ENCODE data around the gene SLC12A5. TPM values are rescaled to one million over a fixed set of nuclear protein-coding genes. Genes with fewer than 3 reads are reported as not detected.
A peak's percentile ranks its signal among the peaks of the same experiment; 100 is the strongest.

Gene SLC12A5
- total RNA-seq, 2 experiments from 2014 or later, result 1.3 to 1.7 TPM

DNA sequence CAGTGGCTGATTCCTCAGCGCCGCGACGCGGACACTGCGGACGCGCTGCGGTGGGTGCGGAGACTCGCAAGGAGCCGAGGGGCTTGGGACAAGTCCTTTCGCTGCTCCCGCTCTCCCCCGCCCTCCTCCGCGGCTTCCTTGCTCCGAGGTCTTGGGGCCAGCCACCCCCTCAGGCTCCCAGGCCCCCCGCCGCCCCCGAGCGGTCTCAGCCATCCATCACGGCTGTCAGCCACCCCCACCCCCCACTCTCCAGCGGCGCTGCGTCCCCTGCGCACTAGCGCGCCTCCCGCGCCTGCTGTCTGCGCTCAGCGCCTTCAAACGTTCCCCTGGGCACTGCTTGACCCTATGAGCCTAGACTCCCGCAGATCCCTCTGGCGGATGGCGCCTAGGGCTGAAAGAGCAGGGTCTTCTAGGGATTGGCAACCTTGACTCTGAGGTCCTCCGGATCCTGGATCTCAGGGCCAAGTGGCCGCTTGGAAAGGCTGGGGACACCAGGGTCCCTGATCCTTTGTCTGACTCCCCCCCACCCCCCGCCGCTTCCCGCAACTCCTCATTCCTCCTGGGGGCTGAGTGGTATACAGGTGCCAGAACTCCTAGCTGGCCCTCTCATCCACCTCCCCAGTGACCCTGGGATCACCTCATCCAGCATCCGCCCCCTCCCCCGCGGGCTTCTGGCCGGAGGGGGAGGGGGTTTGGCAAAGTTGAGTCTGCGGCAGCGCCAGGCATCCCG, 1.4 kb downstream of the SLC12A5 start:
- H3K4me3 Mint-ChIP-seq, result no peak overlapping the region
- peaks cover 50% of the 10 kb centered on the region for H3K27me3 Mint-ChIP-seq (ENCODE audit: low read depth)
- DNase-seq (no peak), ATAC-seq (no peak)
- CTCF ChIA-PET, result interaction anchor here (1.7 kb wide), 1 partner anchor 8 kb away, joined by 5 read pairs; no protein-coding TSS in a partner anchor
- H3K27ac Mint-ChIP-seq, result no peak overlapping the region
- H3K9me3 Mint-ChIP-seq (ENCODE audit: insufficient read depth), result no peaks in the 10 kb centered on the region
- no peaks in the 10 kb centered on the region for H3K36me3 Mint-ChIP-seq (ENCODE audit: low read depth)
- no peaks in the 10 kb centered on the region for H3K4me1 Mint-ChIP-seq (ENCODE audit: low read depth)
- POLR2A ChIA-PET, result no interaction called here

- no peak overlapping the region for H3K27ac Mint-ChIP-seq
- H3K9me3 Mint-ChIP-seq (ENCODE audit: insufficient read depth), result no peaks in the 10 kb centered on the region
- POLR2A ChIA-PET, result interaction anchor here (0.6 kb wide), 1 partner anchor 1071 kb away, joined by 3 read pairs; the partner anchor contains the start of gene TOMM34
- DNase-seq (no peak), ATAC-seq (no peak)
- CTCF ChIA-PET, result interaction anchor here (1.0 to 1.7 kb wide), 3 partner anchors 8 to 54 kb away, joined by 3 to 5 read pairs (median 3); no protein-coding TSS in a partner anchor
- H3K4me3 Mint-ChIP-seq, result no peak overlapping the region
- no peaks in the 10 kb centered on the region for H3K4me1 Mint-ChIP-seq (ENCODE audit: low read depth)
- H3K36me3 Mint-ChIP-seq (ENCODE audit: low read depth), result no peaks in the 10 kb centered on the region
- peaks cover 48% of the 10 kb centered on the region for H3K27me3 Mint-ChIP-seq (ENCODE audit: low read depth)
Observed at GRCh38 chr20:46031014-46031569, 2.1 kb downstream of the SLC12A5 start.

- Mint-ChIP-seq H3K27ac (no peak overlapping the region), H3K9me3 (ENCODE audit: insufficient read depth) (no peaks in the 10 kb centered on the region), H3K36me3 (ENCODE audit: low read depth) (no peaks in the 10 kb centered on the region), H3K27me3 (ENCODE audit: low read depth) (peaks cover 48% of the 10 kb centered on the region), H3K4me1 (ENCODE audit: low read depth) (no peaks in the 10 kb centered on the region), H3K4me3 (no peak overlapping the region)
- CTCF ChIA-PET, result interaction anchor here (1.0 to 1.7 kb wide), 3 partner anchors 9 to 53 kb away, joined by 3 to 5 read pairs (median 3); no protein-coding TSS in a partner anchor
- DNase-seq, result no peak
- POLR2A ChIA-PET, result interaction anchor here (0.6 kb wide), 1 partner anchor 1072 kb away, joined by 3 read pairs; the partner anchor contains the start of gene TOMM34
- ATAC-seq, result peak; percentile 28
Observed at GRCh38 chr20:46031701-46032254, 2.8 kb downstream of the SLC12A5 start.

GRCh38 chr20:46034039-46034438, 5.0 kb downstream of the SLC12A5 start:
- Mint-ChIP-seq H3K4me3 (no peak overlapping the region), H3K27ac (no peak overlapping the region), H3K4me1 (ENCODE audit: low read depth) (no peaks in the 10 kb centered on the region), H3K36me3 (ENCODE audit: low read depth) (no peaks in the 10 kb centered on the region), H3K27me3 (ENCODE audit: low read depth) (peaks cover 42% of the 10 kb centered on the region), H3K9me3 (ENCODE audit: insufficient read depth) (no peaks in the 10 kb centered on the region)
- ChIA-PET CTCF (no interaction called here), POLR2A (no interaction called here)
- ATAC-seq (no peak), DNase-seq (no peak)

DNA sequence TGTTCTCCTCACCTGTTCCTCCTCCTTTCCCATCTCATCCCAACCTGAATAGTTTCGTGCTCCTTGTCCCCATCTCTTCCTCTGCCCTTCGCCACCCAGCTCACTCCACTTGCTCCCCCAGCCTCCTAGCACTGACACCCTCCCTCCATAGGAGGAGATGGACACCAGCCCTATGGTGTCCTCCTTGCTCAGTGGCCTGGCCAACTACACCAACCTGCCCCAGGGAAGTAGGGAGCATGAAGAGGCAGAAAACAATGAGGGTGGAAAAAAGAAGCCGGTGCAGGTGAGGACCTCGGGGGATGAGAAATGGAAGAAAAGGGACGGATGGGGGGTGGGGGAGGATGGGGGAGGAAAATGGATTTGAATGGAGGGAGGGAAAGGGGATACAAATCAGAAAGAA, 6.2 kb downstream of the SLC12A5 start:
- no peaks in the 10 kb centered on the region for H3K36me3 Mint-ChIP-seq (ENCODE audit: low read depth)
- peaks cover 34% of the 10 kb centered on the region for H3K27me3 Mint-ChIP-seq (ENCODE audit: low read depth)
- CTCF ChIA-PET, result interaction anchor here (2.9 kb wide), 1 partner anchor 13 kb away, joined by 8 read pairs; no protein-coding TSS in a partner anchor
- POLR2A ChIA-PET, result no interaction called here
- ATAC-seq (no peak), DNase-seq (no peak)
- no peak overlapping the region for H3K27ac Mint-ChIP-seq
- no peaks in the 10 kb centered on the region for H3K9me3 Mint-ChIP-seq (ENCODE audit: insufficient read depth)
- H3K4me3 Mint-ChIP-seq, result no peak overlapping the region
- no peaks in the 10 kb centered on the region for H3K4me1 Mint-ChIP-seq (ENCODE audit: low read depth)

DNA sequence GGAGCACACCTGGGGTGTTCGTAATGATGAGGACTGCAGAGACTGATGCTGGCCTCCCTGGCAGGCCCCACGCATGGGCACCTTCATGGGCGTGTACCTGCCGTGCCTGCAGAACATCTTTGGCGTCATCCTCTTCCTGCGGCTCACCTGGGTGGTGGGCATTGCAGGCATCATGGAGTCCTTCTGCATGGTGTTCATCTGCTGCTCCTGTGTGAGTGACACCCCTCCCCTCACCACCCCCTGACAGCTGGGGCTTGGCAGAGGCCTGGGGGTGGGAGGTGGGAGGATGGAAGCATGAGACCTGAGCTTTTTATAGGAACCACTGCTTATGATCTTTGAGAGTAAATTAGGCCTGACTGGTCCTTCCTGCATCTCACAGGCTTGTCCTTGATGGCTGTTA, 6.7 kb downstream of the SLC12A5 start:
- H3K4me1 Mint-ChIP-seq (ENCODE audit: low read depth), result no peaks in the 10 kb centered on the region
- ChIA-PET POLR2A (no interaction called here), CTCF (interaction anchor here (2.9 kb wide), 1 partner anchor 13 kb away, joined by 8 read pairs; no protein-coding TSS in a partner anchor)
- H3K27me3 Mint-ChIP-seq (ENCODE audit: low read depth), result peaks cover 30% of the 10 kb centered on the region
- H3K27ac Mint-ChIP-seq, result no peak overlapping the region
- ATAC-seq (no peak), DNase-seq (no peak)
- H3K36me3 Mint-ChIP-seq (ENCODE audit: low read depth), result no peaks in the 10 kb centered on the region
- no peaks in the 10 kb centered on the region for H3K9me3 Mint-ChIP-seq (ENCODE audit: insufficient read depth)
- no peak overlapping the region for H3K4me3 Mint-ChIP-seq

GRCh38 chr20:46036370-46036769, 7.4 kb downstream of the SLC12A5 start:
- H3K27ac Mint-ChIP-seq, result no peak overlapping the region
- H3K27me3 Mint-ChIP-seq (ENCODE audit: low read depth), result peaks cover 26% of the 10 kb centered on the region
- ChIA-PET CTCF (interaction anchor here (2.9 kb wide), 1 partner anchor 14 kb away, joined by 8 read pairs; no protein-coding TSS in a partner anchor), POLR2A (no interaction called here)
- ATAC-seq (no peak), DNase-seq (no peak)
- H3K9me3 Mint-ChIP-seq (ENCODE audit: insufficient read depth), result no peaks in the 10 kb centered on the region
- no peaks in the 10 kb centered on the region for H3K4me1 Mint-ChIP-seq (ENCODE audit: low read depth)
- no peaks in the 10 kb centered on the region for H3K36me3 Mint-ChIP-seq (ENCODE audit: low read depth)
- H3K4me3 Mint-ChIP-seq, result no peak overlapping the region

DNA sequence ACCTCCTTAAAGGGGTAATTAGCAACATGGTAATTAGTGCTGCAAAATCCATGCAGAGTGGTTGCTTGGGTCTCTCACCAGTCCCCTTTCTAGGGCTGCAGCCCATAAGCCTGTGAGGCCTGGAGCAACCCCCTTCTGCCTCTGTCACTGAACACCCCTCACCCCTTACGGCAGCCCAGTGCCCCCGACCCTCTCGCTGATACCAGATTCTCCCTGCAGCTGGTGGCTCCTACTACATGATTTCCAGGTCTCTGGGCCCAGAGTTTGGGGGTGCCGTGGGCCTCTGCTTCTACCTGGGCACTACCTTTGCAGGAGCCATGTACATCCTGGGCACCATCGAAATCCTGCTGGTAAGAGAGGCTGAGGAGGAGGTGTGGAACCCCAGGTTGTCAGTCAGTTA, 8.0 kb downstream of the SLC12A5 start:
- Mint-ChIP-seq H3K27ac (no peak overlapping the region), H3K9me3 (ENCODE audit: insufficient read depth) (no peaks in the 10 kb centered on the region), H3K36me3 (ENCODE audit: low read depth) (no peaks in the 10 kb centered on the region), H3K4me1 (ENCODE audit: low read depth) (no peaks in the 10 kb centered on the region), H3K27me3 (ENCODE audit: low read depth) (peaks cover 28% of the 10 kb centered on the region), H3K4me3 (no peak overlapping the region)
- ChIA-PET CTCF (interaction anchor here (2.9 kb wide), 1 partner anchor 14 kb away, joined by 8 read pairs; no protein-coding TSS in a partner anchor), POLR2A (no interaction called here)
- no peak for ATAC-seq
- DNase-seq, result no peak

DNA sequence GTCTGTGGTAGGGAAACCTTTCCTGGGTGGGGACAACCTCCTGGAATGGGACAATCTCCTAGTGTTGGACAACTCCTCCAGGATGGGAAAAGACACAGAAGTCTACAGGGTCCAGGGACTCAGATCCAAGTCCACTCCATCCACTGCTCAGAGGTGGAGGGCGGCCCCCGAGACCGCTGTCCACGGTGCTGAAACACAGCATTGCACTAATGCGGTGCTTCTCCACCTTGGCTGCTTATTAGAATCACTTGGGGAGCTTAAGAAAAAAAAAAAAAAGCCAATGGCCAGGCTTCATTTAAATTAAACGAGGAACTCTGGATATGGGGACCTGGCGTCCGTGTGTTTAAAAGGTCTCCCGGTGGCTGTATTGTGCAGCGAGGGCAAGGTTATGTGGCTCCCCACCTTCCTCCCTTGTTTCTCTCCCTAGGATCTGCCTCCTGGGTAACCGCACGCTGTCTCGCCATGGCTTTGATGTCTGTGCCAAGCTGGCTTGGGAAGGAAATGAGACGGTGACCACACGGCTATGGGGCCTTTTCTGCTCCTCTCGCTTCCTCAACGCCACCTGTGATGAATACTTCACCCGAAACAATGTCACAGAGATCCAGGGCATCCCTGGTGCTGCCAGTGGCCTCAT, 12.0 kb downstream of the SLC12A5 start:
- Mint-ChIP-seq H3K27me3 (ENCODE audit: low read depth) (peaks cover 7% of the 10 kb centered on the region), H3K4me1 (ENCODE audit: low read depth) (no peaks in the 10 kb centered on the region), H3K9me3 (ENCODE audit: insufficient read depth) (no peaks in the 10 kb centered on the region), H3K4me3 (no peak overlapping the region), H3K36me3 (ENCODE audit: low read depth) (no peaks in the 10 kb centered on the region), H3K27ac (no peak overlapping the region)
- ChIA-PET CTCF (no interaction called here), POLR2A (no interaction called here)
- DNase-seq (peak; percentile 73), ATAC-seq (peak; percentile 84)

DNA sequence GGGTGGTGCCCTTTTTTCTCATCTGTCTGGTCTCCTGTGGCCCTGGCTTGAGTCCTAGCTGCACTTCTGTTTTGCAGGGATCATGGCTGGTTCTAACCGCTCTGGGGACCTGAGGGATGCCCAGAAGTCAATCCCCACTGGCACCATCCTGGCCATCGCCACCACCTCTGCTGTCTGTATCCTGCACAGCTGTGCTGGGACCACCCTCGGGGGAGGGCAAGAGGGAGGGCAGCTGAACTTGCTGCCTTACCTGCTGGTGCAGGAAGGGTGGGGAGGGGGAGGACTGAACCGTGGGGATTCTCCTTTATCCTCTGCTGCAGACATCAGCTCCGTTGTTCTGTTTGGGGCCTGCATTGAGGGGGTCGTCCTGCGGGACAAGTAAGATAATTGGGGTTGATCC, 14.5 kb downstream of the SLC12A5 start:
- Mint-ChIP-seq H3K27ac (no peak overlapping the region), H3K4me1 (ENCODE audit: low read depth) (no peaks in the 10 kb centered on the region), H3K36me3 (ENCODE audit: low read depth) (no peaks in the 10 kb centered on the region), H3K4me3 (no peak overlapping the region), H3K9me3 (ENCODE audit: insufficient read depth) (no peaks in the 10 kb centered on the region), H3K27me3 (ENCODE audit: low read depth) (peaks cover 4% of the 10 kb centered on the region)
- ATAC-seq (no peak), DNase-seq (no peak)
- ChIA-PET CTCF (no interaction called here), POLR2A (no interaction called here)

DNA sequence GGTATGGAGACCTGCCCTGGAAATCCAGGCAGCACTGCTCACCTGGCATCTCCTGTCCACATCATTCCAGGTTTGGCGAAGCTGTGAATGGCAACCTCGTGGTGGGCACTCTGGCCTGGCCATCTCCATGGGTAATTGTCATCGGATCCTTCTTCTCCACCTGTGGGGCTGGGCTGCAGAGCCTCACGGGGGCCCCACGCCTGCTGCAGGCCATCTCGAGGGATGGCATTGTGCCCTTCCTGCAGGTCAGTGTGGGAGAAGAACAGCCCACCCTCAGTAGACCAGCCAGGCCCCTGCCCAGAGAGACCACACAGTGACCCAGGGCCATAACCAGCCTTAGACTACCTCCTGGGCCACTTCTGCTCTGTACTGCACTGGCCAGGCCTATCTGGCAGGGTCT, 15.9 kb downstream of the SLC12A5 start:
- Mint-ChIP-seq H3K4me1 (ENCODE audit: low read depth) (no peaks in the 10 kb centered on the region), H3K4me3 (no peak overlapping the region), H3K9me3 (ENCODE audit: insufficient read depth) (no peaks in the 10 kb centered on the region), H3K27me3 (ENCODE audit: low read depth) (peaks cover 5% of the 10 kb centered on the region), H3K36me3 (ENCODE audit: low read depth) (no peaks in the 10 kb centered on the region), H3K27ac (no peak overlapping the region)
- ATAC-seq (no peak), DNase-seq (no peak)
- ChIA-PET POLR2A (no interaction called here), CTCF (no interaction called here)
